DMS53 treated with DMSO at 0.1 percent for 48 hours (cell line): ENCODE results near the gene SMARCD3.

ENCODE experiments used
- DNase-seq: peaks from one replicate; lab custom pipeline; 2025; ENCODE audit not compliant: unreplicated experiment; lab: John Stamatoyannopoulos, UW

Gene SMARCD3

GRCh38 chr7:151210087-151210854 lies 38.2 kb downstream of the SMARCD3 start, which contains the start of gene H2BK1:
TSS of gene H2BK1 (minus strand) at chr7:151210488. CDS start at chr7:151210318, 170 bp downstream.
- no peak for DNase-seq

- DNase-seq: no peak
Observed at GRCh38 chr7:151209588-151209987, 38.9 kb downstream of the SMARCD3 start.

GRCh38 chr7:151208253-151208862 lies 40.1 kb downstream of the SMARCD3 start:
- DNase-seq: no peak

GRCh38 chr7:151207804-151208203 lies 40.7 kb downstream of the SMARCD3 start:
- DNase-seq: no peak

- DNase-seq: no peak
Observed at GRCh38 chr7:151207315-151207714, 41.2 kb downstream of the SMARCD3 start.

GRCh38 chr7:151206914-151207313 lies 41.6 kb downstream of the SMARCD3 start:
- no peak for DNase-seq

- DNase-seq: no peak
Observed at GRCh38 chr7:151205730-151206129, 42.8 kb downstream of the SMARCD3 start.

- peak; percentile 38 for DNase-seq
Observed at GRCh38 chr7:151204383-151205032, 44.0 kb downstream of the SMARCD3 start.

GRCh38 chr7:151202836-151203235 lies 45.7 kb downstream of the SMARCD3 start:
- no peak for DNase-seq

GRCh38 chr7:151201751-151202150 lies 46.7 kb downstream of the SMARCD3 start:
- DNase-seq: no peak

- DNase-seq: no peak
Observed at GRCh38 chr7:151201344-151201743, 47.1 kb downstream of the SMARCD3 start.

- no peak for DNase-seq
Observed at GRCh38 chr7:151198945-151199848, 49.3 kb downstream of the SMARCD3 start.

- DNase-seq: no peak
Observed at GRCh38 chr7:151197932-151198331, 50.6 kb downstream of the SMARCD3 start.

- no peak for DNase-seq
Observed at GRCh38 chr7:151195616-151196450, 52.7 kb downstream of the SMARCD3 start.

GRCh38 chr7:151194188-151194587 lies 54.3 kb downstream of the SMARCD3 start:
- DNase-seq: no peak

GRCh38 chr7:151193203-151193978 lies 55.1 kb downstream of the SMARCD3 start:
- no peak for DNase-seq

- no peak for DNase-seq
Observed at GRCh38 chr7:151192002-151192539, 56.4 kb downstream of the SMARCD3 start.

- no peak for DNase-seq
Observed at GRCh38 chr7:151191544-151191943, 57.0 kb downstream of the SMARCD3 start.

- no peak for DNase-seq
Observed at GRCh38 chr7:151189038-151189437, 59.5 kb downstream of the SMARCD3 start.
